Spleen (tissue), 11 donors: ENCODE measurements around the gene KIF3C. TPM values are rescaled to one million over a fixed set of nuclear protein-coding genes. Genes with fewer than 3 reads are reported as not detected.
"Not testable (repeated sequence)": the region's sequence is repeated elsewhere in the genome, so short reads cannot be mapped to it uniquely, and the experiment has no call there.

Source experiments
- DNase-seq: peaks from one replicate; pipeline ENCODE4 v3.0.0-alpha.2; 2020
- H3K27ac ChIP-seq, 8 donors: fragments of 200-600 bp; sonication (generic) in 7 of 8; 1 replicate in 4 of 8; 2 replicates in 4 of 8; pipeline versions ENCODE4 v1.5.0 to v1.8.0; 2016 to 2021; ENCODE audit warnings: inconsistent platforms in 4 of 8, mild to moderate bottlenecking in 4 of 8, moderate library complexity in 1 of 8
- H3K27me3 ChIP-seq, 7 donors: fragments of 200-600 bp; sonication (generic) in 6 of 7; replicated peaks in 1 of 7; 1 replicate in 4 of 7; 2 replicates in 3 of 7; pipeline versions ENCODE4 v1.5.0 to v1.8.0; 2016 to 2021; ENCODE audit warnings: inconsistent platforms in 3 of 7, mild to moderate bottlenecking in 1 of 7
- H3K36me3 ChIP-seq, 6 donors: fragments of 200-600 bp; sonication (generic) in 5 of 6; 1 replicate in 4 of 6; 2 replicates in 2 of 6; pipeline versions ENCODE4 v1.5.0 to v1.8.0; 2016 to 2021; ENCODE audit warnings: inconsistent platforms in 2 of 6
- H3K4me1 ChIP-seq, 6 donors: fragments of 200-600 bp; sonication (generic) in 5 of 6; 1 replicate in 3 of 6; 2 replicates in 3 of 6; pipeline versions ENCODE4 v1.5.0 to v1.8.0; 2016 to 2021; ENCODE audit warnings: inconsistent platforms in 3 of 6
- H3K4me3 ChIP-seq, 8 donors: fragments of 200-600 bp; sonication (generic) in 7 of 8; 1 replicate in 4 of 8; 2 replicates in 4 of 8; pipeline versions ENCODE4 v1.5.0 to v1.8.0; 2016 to 2021; ENCODE audit warnings: inconsistent platforms in 4 of 8, mild to moderate bottlenecking in 4 of 8, moderate library complexity in 2 of 8
- H3K9me3 ChIP-seq, 8 donors: fragments of 200-600 bp; sonication (generic) in 7 of 8; 1 replicate in 4 of 8; 2 replicates in 4 of 8; pipeline versions ENCODE4 v1.5.0 to v1.8.0; 2016 to 2021; ENCODE audit warnings: inconsistent platforms in 4 of 8
- CTCF ChIP-seq, 11 experiments: fragments of 200-600 bp in 7 of 11; fragments of 450-650 bp in 4 of 11; sonication (generic) in 4 of 11; IDR thresholded peaks in 8 of 11; conservative IDR thresholded peaks in 3 of 11; 1 replicate in 7 of 11; 2 replicates in 4 of 11; pipeline versions ENCODE4 v1.4.0 to v1.8.0; 2016 to 2021; ENCODE audit warnings: antibody characterized with exemption in 11 of 11, inconsistent platforms in 4 of 11, mild to moderate bottlenecking in 1 of 11
- POLR2A ChIP-seq, 3 donors: fragments of 450-650 bp; IDR thresholded peaks; one replicate each; pipeline ENCODE4 v1.5.1; 2017; ENCODE audit warnings: antibody characterized with exemption in 3 of 3, mild to moderate bottlenecking in 1 of 3
- POLR2AphosphoS5 ChIP-seq, 3 donors: sonication (generic); formaldehyde crosslinking; IDR thresholded peaks; one replicate each; pipeline ENCODE4 v1.5.1; 2017; ENCODE audit warnings: antibody characterized with exemption in 3 of 3
- WGBS, 5 donors: extraction: QIAGEN DNeasy Blood & Tissue Kit in 3 of 5; methylation state at CpG; one replicate each; pipeline versions ENCODE4 v1.1.5 to v1.1.7; 2013 to 2018; 5-methylcytosine and 5-hydroxymethylcytosine counted together
- intact Hi-C: fragments of 100-400 bp; cut with DNase I; formaldehyde crosslinking; loops from one replicate; pipeline ENCODE4 v1.15.0; 2023; ENCODE audit warnings: low total_unique reads
- polyA plus RNA-seq, 3 donors: library from polyadenylated mRNA; stranded (reverse); fragments of 200-250 nt; gene quantifications; one replicate each; pipeline ENCODE4 v1.2.1, GENCODE V29; 2013
- total RNA-seq, 7 donors: library from RNA; depleted of rRNA in 3 of 7; stranded (reverse); fragments of >200 nt in 3 of 7; fragmentation: NEBNext Ultra II Directional in 4 of 7; extraction: Animal tissue kit (Norgen Biotek cat#: 25700) in 4 of 7; gene quantifications; one replicate each; pipeline versions ENCODE4 v1.1.0 to v1.2.1, GENCODE V29; 2016 to 2021
- donor health status: healthy with polysubstance abuse.
- donor health status: DM: no; HTN: no; CAD: no; lungs with moderate emphysema.
- donor health status: DM: no; HTN: no; CAD: no.
- donor health status: Bipolar disorder and iron deficiency.
- donor health status: healthy.
- donor health status: DM: no; HTN: no; CAD: no.
- donor health status: DM: yes; HTN: yes; CAD: no.

Gene KIF3C
- total and polyA plus RNA-seq, 10 donors = 0.33 to 6.5 (median 3.8) TPM

GRCh38 chr2:25912851-25913695 lies 69.2 kb downstream of the KIF3C start:
- H3K27me3 ChIP-seq = peaks cover 0 to 11% (median 0%) of the 10 kb centered on the region in 7 donors
- H3K4me3 ChIP-seq = no peak overlapping the region
- intact Hi-C loops = no loop called here
- WGBS, 5 donors = 40 to 57% (median 49%) methylated on average over 10 of the region's 10 CpGs
- H3K9me3 ChIP-seq = no peaks in the 10 kb centered on the region
- H3K4me1 ChIP-seq = peaks cover 0 to 7% (median 0%) of the 10 kb centered on the region in 6 donors
- TF ChIP-seq POLR2A (IDR thresholded peaks at IDR 0.05) = no peak
- no peak for TF ChIP-seq CTCF (IDR thresholded peaks at IDR 0.05 in 8 of 11, conservative IDR thresholded peaks at IDR 0.05 in 3 of 11)
- TF ChIP-seq POLR2AphosphoS5 (IDR thresholded peaks at IDR 0.05) = no peak
- no peaks in the 10 kb centered on the region for H3K36me3 ChIP-seq
- no peak overlapping the region for H3K27ac ChIP-seq
- no peak for DNase-seq

GRCh38 chr2:25909574-25909973 lies 72.7 kb downstream of the KIF3C start:
- H3K36me3 ChIP-seq, H3K9me3 ChIP-seq, H3K4me3 ChIP-seq, H3K4me1 ChIP-seq, H3K27me3 ChIP-seq, intact Hi-C loops, H3K27ac ChIP-seq, DNase-seq: not testable (repeated sequence)
- 72 to 90% (median 80%) methylated on average over 4 to 5 of the region's 5 CpGs for WGBS, 5 donors

- no peaks in the 10 kb centered on the region for H3K4me1 ChIP-seq
- no peaks in the 10 kb centered on the region for H3K27me3 ChIP-seq
- WGBS, 5 donors = 85 to 98% (median 90%) methylated on average over 2 of the region's 2 CpGs
- DNase-seq = no peak
- H3K9me3 ChIP-seq = no peaks in the 10 kb centered on the region
- no peak overlapping the region for H3K4me3 ChIP-seq
- intact Hi-C loops = no loop called here
- no peaks in the 10 kb centered on the region for H3K36me3 ChIP-seq
- no peak overlapping the region for H3K27ac ChIP-seq
- no peak for TF ChIP-seq POLR2A (IDR thresholded peaks at IDR 0.05)
- TF ChIP-seq POLR2AphosphoS5 (IDR thresholded peaks at IDR 0.05) = no peak
- TF ChIP-seq CTCF (IDR thresholded peaks at IDR 0.05 in 8 of 11, conservative IDR thresholded peaks at IDR 0.05 in 3 of 11) = no peak
Measured at GRCh38 chr2:25905126-25905525, 77.2 kb downstream of the KIF3C start.

GRCh38 chr2:25903216-25903776 lies 79.0 kb downstream of the KIF3C start:
- H3K36me3 ChIP-seq = no peaks in the 10 kb centered on the region
- TF ChIP-seq POLR2A (IDR thresholded peaks at IDR 0.05) (no peak), POLR2AphosphoS5 (IDR thresholded peaks at IDR 0.05) (no peak), CTCF (IDR thresholded peaks at IDR 0.05 in 8 of 11, conservative IDR thresholded peaks at IDR 0.05 in 3 of 11) (no peak)
- no peaks in the 10 kb centered on the region for H3K4me1 ChIP-seq
- H3K27ac ChIP-seq = no peak overlapping the region
- H3K27me3 ChIP-seq = no peaks in the 10 kb centered on the region
- DNase-seq = no peak
- H3K9me3 ChIP-seq = no peaks in the 10 kb centered on the region
- 83 to 88% (median 87%) methylated on average over 5 of the region's 5 CpGs for WGBS, 5 donors
- intact Hi-C loops = no loop called here
- no peak overlapping the region for H3K4me3 ChIP-seq
